Activated T-helper 17 cell treated with anti-CD3 and anti-CD28 coated beads, Interleukin-2, amount 50 U/mL, for 72 hours (primary cell): Measurements from ENCODE around the gene TUBA4A. TPM values are rescaled to one million over a fixed set of nuclear protein-coding genes. Genes with fewer than 3 reads are reported as not detected.
"Not testable (repeated sequence)": the region's sequence is repeated elsewhere in the genome, so short reads cannot be mapped to it uniquely, and the experiment has no call there.

Experiments used
- ATAC-seq: fragments of 150-1000 bp; cut with Tn5 transposase; replicated peaks from 2 replicates; pipeline ENCODE4 v1.10.0; 2021; ENCODE audit warnings: mild to moderate bottlenecking, moderate library complexity
- H3K27ac Mint-ChIP-seq: one replicate; pipeline ENCODE4 v1.8.0; 2022; ENCODE audit warnings: mixed read lengths
- H3K27me3 Mint-ChIP-seq: one replicate; pipeline ENCODE4 v1.8.0; 2022; ENCODE audit warnings: mixed read lengths
- H3K36me3 Mint-ChIP-seq: one replicate; pipeline ENCODE4 v1.8.0; 2022; ENCODE audit warnings: low read depth, mild to moderate bottlenecking, mixed read lengths
- H3K4me1 Mint-ChIP-seq: one replicate; pipeline ENCODE4 v1.8.0; 2022; ENCODE audit warnings: mixed read lengths
- H3K4me3 Mint-ChIP-seq: one replicate; pipeline ENCODE4 v1.8.0; 2022; ENCODE audit warnings: mild to moderate bottlenecking, mixed read lengths
- H3K9me3 Mint-ChIP-seq: one replicate; pipeline ENCODE4 v1.8.0; 2022; ENCODE audit warnings: mixed read lengths
- total RNA-seq, 2 donors: library from RNA; stranded (reverse); gene quantifications; one replicate each; pipeline ENCODE4 v1.2.3, GENCODE V29; 2022

The TUBA4A gene
- total RNA-seq, 2 donors from 2014 or later, result 347 to 530 TPM

DNA sequence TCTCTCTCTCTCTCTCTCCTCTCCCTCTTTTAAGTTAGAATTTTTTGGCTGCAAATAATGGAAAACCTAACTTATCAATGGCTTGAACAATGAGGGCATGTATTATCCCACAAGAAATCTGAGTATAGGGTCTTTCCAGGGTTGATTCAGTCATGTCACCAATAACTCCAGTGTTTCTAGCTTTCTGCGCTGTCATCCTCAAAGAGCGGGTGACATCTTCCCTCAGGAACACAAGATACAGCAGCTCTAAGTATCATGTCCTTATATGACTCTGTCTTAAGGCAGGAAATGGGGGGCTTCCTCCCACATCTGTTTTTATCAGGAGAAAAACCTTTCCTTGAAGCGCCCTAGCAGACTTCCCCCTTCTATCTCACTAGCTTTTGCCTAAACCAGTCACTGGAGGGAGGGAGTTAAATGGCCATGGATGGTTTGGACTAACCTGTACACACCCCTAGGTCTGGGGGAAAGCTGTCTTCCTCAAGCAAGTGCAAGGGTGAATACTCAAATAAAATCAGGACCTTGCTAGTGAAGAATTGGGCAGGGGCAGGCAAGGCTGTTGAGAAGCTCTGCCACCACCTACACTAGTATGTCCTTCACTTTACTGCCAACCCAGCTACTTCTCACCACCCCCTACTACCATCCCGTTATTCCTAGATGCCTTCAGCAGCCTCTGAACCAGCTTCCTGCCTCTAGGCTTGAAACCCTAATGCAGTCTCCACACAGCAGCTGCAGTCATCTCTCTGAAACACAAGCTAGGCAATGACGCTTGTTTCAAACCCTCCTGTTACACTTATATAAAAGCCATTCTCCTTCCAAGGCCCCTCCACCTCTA lies 7.5 kb upstream of the TUBA4A start:
- ATAC-seq, result no peak
- H3K4me3 Mint-ChIP-seq, result no peak overlapping the region
- H3K4me1 Mint-ChIP-seq, result peaks cover under 1% of the 10 kb centered on the region
- H3K36me3 Mint-ChIP-seq, result no peaks in the 10 kb centered on the region
- peaks cover 5% of the 10 kb centered on the region for H3K27me3 Mint-ChIP-seq
- H3K9me3 Mint-ChIP-seq, result no peaks in the 10 kb centered on the region
- no peak overlapping the region for H3K27ac Mint-ChIP-seq

DNA sequence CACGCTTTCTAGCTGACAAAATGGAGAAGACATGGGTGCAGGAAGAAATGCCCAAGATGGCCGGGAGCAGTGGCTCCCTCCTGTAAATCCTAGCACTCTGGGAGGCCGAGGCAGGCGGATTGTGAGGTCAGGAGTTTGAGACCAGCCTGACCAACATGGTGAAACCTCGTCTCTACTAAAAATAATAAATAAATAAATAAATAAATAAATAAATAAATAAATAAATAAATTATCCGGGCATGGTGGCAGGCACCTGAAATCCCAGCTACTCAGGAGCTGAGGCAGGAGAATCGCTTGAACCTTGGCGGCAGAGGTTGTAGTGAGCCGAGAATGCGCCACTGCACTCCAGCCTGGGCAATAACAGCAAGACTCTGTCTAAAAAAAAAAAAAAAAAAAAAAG lies 5.2 kb upstream of the TUBA4A start:
- not testable (repeated sequence) for H3K9me3 Mint-ChIP-seq, H3K4me1 Mint-ChIP-seq, H3K27ac Mint-ChIP-seq, H3K4me3 Mint-ChIP-seq, H3K36me3 Mint-ChIP-seq, ATAC-seq, H3K27me3 Mint-ChIP-seq

DNA sequence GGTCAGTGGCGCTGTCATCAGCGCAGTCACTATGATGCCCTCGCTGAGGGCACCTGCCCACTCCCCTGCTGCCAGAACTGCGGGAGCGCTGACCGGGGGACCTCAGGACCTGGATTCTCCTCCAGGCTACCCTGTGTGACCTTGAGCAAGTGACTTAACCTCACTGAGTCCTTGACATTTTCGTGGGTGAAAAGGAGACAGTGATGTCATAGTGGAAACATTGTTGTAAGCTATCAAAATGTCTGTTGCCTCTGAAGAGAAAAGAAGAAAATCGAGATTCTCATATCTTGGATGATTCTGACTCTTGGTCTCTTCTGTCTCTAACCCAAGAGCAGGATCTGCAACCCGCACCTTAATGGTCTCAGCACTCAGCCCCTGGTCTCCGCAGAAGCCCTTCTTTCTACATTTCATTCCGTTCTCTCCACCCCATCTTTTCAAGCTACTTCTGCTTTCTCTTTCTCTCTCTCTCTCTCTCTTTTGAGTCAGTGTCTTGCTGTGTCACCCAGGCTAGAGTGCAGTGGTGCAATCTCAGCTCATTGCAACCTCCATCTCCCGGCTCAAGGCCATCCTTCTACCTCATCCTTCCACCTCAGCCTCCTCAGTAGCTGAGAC lies 978 bp upstream of the TUBA4A start:
- Mint-ChIP-seq H3K4me3 (peak overlapping the region; percentile 81), H3K4me1 (peaks cover 27% of the 10 kb centered on the region), H3K9me3 (no peaks in the 10 kb centered on the region), H3K36me3 (peaks cover 41% of the 10 kb centered on the region), H3K27me3 (no peaks in the 10 kb centered on the region), H3K27ac (peak overlapping the region; percentile 89)
- peak; percentile 67 for ATAC-seq

DNA sequence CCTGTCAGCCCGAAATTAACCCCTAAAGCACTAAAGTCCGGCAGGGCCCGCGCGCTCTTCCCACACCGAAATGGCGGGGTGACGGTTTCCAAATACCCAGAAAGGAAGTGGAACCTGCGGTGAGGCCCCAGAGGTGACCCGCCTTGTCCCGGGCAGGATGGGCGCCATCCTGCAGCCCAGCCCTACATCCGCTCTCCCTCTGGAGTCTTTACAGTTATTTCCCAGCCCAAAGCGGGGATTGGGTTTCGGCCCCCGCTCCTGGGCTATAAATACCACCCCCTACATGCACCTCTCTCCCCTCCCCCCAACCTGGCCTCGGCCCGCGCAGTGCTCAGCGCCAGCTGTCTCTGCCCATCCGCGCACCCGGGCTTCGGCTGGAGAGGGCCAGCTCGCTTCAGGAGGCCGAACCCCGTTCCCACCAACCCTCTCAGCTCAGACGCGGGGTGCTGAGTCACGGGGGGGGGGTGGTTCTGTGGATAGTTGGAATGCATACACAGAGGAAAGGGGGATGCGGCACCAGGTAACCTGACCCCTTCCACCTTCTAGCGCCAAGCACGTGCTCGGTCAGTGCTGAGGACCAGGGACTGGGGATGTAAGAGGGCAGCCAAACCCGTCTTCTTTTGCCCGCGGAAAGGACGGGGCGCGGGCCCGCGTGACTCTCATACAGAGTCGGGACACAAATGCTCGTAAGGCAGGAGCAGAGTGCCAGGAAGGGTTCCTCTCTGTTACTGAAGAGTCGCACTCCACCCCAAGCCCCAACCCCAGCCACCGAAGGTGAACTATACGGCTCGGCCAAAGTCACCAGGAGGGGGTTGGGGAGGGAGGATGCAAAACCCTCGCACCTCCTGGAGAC lies 592 bp downstream of the TUBA4A start, which contains the start of gene TUBA4B:
TUBA4B (plus strand) TSS at position 344 of the 853 bp plus-strand sequence; CDS start at position 509, 165 bp downstream.
- Mint-ChIP-seq H3K4me1 (peaks cover 43% of the 10 kb centered on the region), H3K36me3 (peaks cover 56% of the 10 kb centered on the region), H3K4me3 (peak within 1 kb of the TSS; percentile 81), H3K27me3 (no peaks in the 10 kb centered on the region), H3K27ac (peak within 1 kb of the TSS; percentile 95), H3K9me3 (no peaks in the 10 kb centered on the region)
- ATAC-seq, result peak; percentile 4

DNA sequence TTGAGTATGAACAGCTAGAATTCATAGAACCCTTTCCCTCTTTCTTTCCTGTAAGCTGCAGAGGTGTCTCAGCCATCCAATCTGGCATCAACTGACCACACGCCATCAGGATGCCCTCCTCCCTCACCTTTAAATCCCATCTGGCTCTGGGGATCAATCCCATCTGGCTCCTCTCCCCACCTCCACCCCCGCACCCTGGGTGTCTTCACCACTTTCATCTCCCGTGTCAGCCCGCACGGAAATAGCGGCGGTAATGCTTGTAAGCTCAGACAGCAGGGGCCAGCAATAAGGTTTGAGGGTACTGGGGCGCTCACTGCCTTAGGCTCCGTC lies 1.2 kb downstream of the TUBA4A start:
- ATAC-seq, result no peak
- Mint-ChIP-seq H3K36me3 (peaks cover 62% of the 10 kb centered on the region), H3K27me3 (no peaks in the 10 kb centered on the region), H3K4me1 (peaks cover 49% of the 10 kb centered on the region), H3K4me3 (peak overlapping the region; percentile 81), H3K9me3 (no peaks in the 10 kb centered on the region), H3K27ac (peak overlapping the region; percentile 95)

DNA sequence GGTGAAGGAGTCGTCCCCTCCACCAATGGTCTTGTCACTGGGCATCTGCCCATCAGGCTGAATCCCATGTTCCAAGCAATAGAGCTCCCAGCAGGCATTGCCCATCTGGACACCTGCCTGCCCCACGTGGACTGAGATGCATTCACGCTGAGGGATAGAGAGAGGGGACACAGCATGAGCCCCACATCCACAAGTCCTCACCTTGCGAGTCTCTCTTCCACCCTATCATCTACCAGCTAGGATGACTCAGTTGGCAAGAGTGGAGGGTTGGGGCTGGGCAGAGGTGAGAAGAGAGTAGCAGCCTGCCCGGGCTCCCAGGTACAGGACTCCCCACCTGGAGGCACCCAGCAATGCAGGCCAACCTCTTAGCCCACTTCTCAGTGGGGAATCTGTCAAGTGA lies 1.6 kb downstream of the TUBA4A start:
- peak overlapping the region; percentile 95 for H3K27ac Mint-ChIP-seq
- H3K4me1 Mint-ChIP-seq, result peaks cover 53% of the 10 kb centered on the region
- peak overlapping the region; percentile 81 for H3K4me3 Mint-ChIP-seq
- H3K9me3 Mint-ChIP-seq, result no peaks in the 10 kb centered on the region
- H3K27me3 Mint-ChIP-seq, result no peaks in the 10 kb centered on the region
- no peak for ATAC-seq
- peaks cover 66% of the 10 kb centered on the region for H3K36me3 Mint-ChIP-seq

DNA sequence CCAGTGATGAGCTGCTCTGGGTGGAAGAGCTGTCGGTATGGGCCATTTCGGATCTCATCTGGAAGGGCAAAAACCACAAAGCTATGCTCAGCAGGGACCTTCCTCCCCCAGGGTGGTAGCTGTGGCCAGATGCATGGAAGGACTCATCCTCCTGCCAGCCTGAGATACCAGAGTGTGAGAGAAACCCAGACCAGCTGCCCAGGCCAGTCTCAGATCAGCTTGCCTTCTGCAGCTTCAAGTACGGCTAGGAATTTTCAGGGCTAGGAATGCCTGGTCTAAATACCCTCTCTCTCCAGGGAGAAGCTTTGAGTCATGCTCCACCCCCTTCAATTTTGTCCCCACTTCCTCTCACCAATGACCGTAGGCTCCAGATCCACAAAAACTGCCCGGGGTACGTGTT lies 2.1 kb downstream of the TUBA4A start:
- no peaks in the 10 kb centered on the region for H3K9me3 Mint-ChIP-seq
- peak overlapping the region; percentile 81 for H3K4me3 Mint-ChIP-seq
- no peaks in the 10 kb centered on the region for H3K27me3 Mint-ChIP-seq
- no peak for ATAC-seq
- peak overlapping the region; percentile 95 for H3K27ac Mint-ChIP-seq
- H3K36me3 Mint-ChIP-seq, result peaks cover 66% of the 10 kb centered on the region
- H3K4me1 Mint-ChIP-seq, result peaks cover 53% of the 10 kb centered on the region

DNA sequence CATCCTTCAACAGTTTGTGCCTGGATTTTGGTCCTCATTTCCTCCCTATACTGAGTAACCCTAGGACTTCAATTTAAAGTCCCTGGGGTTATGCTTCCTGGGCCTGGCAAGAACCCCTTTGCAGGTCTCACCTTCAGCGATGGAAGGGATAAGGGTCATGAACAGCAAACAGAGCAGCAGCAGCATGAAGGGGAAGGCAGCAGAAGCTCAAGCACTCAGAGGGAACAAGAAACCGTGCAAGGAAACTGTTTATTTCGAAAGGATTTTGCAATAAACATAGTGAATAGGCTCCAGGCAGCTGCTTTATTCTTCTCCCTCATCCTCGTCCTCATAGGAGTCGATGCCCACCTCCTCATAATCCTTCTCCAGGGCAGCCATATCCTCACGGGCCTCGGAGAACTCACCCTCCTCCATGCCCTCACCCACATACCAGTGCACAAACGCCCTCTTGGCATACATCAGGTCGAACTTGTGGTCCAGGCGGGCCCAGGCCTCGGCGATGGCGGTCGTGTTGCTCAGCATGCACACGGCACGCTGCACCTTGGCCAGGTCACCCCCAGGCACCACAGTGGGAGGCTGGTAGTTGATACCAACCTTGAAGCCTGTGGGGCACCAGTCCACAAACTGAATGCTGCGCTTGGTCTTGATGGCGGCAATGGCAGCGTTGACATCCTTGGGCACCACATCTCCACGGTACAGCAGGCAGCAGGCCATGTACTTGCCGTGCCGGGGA lies 3.5 kb downstream of the TUBA4A start:
- ATAC-seq, result no peak
- Mint-ChIP-seq H3K36me3 (peaks cover 75% of the 10 kb centered on the region), H3K9me3 (no peaks in the 10 kb centered on the region), H3K4me3 (peak overlapping the region; percentile 81), H3K27ac (peak overlapping the region; percentile 95), H3K4me1 (peaks cover 45% of the 10 kb centered on the region), H3K27me3 (no peaks in the 10 kb centered on the region)

DNA sequence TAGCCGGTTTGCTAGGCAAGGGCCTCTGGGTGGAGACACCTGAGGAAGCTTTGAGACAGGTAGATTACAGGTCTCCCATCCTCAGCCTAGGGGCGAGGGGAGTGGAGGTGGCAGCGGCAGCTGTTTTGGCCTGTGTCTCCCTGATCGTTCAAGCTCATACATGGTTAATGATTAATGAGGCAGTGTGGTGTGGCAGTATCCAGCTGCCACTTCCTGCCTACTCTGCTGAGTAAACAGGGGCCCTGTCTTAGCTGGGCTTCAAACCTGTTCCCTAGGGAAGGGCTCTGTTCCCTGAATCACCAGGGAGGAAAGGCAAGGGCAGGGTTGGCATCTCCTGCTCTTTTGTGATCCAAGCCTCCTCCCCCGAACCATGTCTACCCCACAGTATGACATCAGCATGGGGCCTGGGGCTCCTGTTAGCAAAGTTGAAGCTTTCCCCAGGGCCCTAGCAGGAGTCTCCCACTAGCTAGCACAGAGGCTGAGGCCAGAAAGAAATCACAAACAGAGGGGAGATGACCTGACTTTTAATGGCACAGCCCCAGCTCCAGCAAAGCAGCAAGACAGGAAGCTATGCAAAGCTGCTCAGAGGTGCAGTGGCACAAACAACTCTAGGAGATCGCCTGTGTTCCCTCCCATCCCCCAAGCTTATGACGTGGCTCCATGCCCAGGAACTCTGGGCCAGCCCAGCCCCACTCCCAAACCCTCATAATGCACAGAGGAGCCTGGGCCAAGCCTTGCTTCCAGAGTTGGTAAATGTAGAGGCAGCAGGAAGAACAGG lies 4.3 kb downstream of the TUBA4A start:
- peak overlapping the region; percentile 81 for H3K4me3 Mint-ChIP-seq

DNA sequence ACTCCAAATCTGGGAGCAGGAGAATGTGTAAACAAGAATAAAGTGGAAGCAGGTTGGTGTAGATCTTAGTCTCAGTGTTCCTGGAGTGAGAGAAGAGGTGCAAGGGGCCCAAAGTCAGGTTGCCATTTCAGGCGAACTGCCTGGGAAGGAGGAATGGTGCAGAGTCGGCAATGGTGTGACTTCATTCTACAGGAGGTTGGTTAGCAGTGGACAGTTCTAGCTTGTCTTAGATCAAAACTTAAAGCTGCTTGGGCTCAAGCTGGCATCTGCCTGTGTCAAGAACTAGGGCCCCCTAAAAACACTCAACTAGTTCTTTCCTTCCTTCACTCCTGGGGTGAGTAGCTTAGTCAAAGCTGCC lies 4.9 kb downstream of the TUBA4A start:
- Mint-ChIP-seq H3K36me3 (peaks cover 75% of the 10 kb centered on the region), H3K27me3 (no peaks in the 10 kb centered on the region), H3K4me1 (peaks cover 45% of the 10 kb centered on the region), H3K4me3 (peak overlapping the region; percentile 81), H3K27ac (peak overlapping the region; percentile 95), H3K9me3 (no peaks in the 10 kb centered on the region)
- no peak for ATAC-seq

More for the DNA sequence above, 4.3 kb downstream of the TUBA4A start:
- H3K4me1 Mint-ChIP-seq, result peaks cover 45% of the 10 kb centered on the region
- no peaks in the 10 kb centered on the region for H3K27me3 Mint-ChIP-seq
- ATAC-seq, result peak; percentile 2
- H3K36me3 Mint-ChIP-seq, result peaks cover 75% of the 10 kb centered on the region
- H3K9me3 Mint-ChIP-seq, result no peaks in the 10 kb centered on the region
- peak overlapping the region; percentile 95 for H3K27ac Mint-ChIP-seq

DNA sequence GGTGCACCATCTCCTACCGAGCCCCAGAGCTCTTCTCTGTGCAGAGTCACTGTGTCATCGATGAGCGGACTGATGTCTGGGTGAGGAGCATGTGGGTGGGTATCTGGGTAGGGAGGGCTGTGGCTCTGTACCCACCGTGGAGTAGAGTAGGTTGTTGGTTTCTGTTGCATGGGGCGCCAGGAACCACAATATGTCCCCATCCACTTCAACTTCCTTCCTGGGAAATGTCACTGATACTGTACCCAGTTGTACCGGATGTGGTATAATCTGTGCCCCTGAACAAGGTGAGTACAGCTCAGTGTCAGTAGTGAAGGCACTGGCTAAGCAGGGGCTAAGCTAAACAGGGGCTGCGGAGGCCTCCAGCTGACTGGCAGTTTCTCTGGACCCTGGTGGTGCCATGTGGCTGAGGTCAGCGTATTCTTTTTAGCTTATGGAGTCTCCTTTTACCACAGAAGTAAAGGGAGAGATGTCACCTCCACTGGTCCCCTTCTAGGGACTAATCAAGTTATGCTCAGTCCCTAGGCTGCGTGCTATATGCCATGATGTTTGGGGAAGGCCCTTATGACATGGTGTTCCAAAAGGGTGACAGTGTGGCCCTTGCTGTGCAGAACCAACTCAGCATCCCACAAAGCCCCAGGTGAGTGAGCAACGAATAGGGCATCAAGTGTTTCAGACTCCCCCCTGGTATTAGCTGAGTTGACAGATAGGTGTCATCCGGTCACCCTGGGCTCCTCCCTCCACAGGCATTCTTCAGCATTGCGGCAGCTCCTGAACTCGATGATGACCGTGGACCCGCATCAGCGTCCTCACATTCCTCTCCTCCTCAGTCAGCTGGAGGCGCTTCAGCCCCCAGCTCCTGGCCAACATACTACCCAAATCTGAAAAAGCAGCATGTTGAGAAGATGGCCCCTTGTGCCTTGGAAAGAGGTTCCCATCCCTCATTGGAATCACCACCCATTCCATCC lies 5.8 kb downstream of the TUBA4A start:
- peak; percentile 72 for ATAC-seq
- Mint-ChIP-seq H3K36me3 (peaks cover 67% of the 10 kb centered on the region), H3K27ac (peak overlapping the region; percentile 95), H3K9me3 (no peaks in the 10 kb centered on the region), H3K4me3 (peak overlapping the region; percentile 81), H3K27me3 (no peaks in the 10 kb centered on the region), H3K4me1 (peaks cover 45% of the 10 kb centered on the region)

DNA sequence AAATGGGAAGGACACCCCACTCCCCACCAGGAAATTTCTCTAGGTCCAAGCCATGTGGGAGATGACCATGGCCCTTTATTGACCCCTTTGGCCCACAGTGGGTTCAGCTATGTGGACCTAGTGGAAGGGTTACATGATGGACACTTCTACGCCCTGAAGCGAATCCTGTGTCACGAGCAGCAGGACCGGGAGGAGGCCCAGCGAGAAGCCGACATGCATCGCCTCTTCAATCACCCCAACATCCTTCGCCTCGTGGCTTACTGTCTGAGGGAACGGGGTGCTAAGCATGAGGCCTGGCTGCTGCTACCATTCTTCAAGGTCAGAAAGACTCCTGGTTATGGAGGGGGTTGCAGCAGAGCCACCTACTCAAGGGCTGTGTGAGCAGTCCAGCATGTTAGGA lies 7.2 kb downstream of the TUBA4A start:
- Mint-ChIP-seq H3K27me3 (no peaks in the 10 kb centered on the region), H3K4me3 (peak overlapping the region; percentile 81), H3K4me1 (peaks cover 40% of the 10 kb centered on the region), H3K27ac (peak overlapping the region; percentile 94), H3K9me3 (no peaks in the 10 kb centered on the region), H3K36me3 (peaks cover 53% of the 10 kb centered on the region)
- ATAC-seq, result no peak

DNA sequence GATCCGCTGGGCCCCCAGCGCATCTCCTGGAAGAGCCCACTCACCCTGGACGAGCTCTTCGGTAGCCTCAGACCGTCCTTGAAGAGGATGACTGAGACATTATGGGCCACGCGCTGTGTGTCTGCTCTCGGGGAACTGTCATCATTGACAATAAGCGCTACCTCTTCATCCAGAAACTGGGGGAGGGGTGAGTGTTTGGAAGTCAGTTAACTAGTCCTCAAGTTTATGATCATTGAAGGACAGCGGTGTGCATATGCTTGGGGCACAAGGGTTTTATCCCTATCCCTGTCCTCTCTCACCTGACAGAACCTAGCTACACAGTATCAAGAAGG lies 7.9 kb downstream of the TUBA4A start:
- H3K9me3 Mint-ChIP-seq, result no peaks in the 10 kb centered on the region
- ATAC-seq, result no peak
- peak overlapping the region; percentile 81 for H3K4me3 Mint-ChIP-seq

More for the DNA sequence above, 7.9 kb downstream of the TUBA4A start:
- H3K36me3 Mint-ChIP-seq, result peaks cover 46% of the 10 kb centered on the region
- H3K4me1 Mint-ChIP-seq, result peaks cover 34% of the 10 kb centered on the region
- no peaks in the 10 kb centered on the region for H3K27me3 Mint-ChIP-seq
- peak overlapping the region; percentile 94 for H3K27ac Mint-ChIP-seq
